ENCODE data around the gene SLFN5. TPM values are rescaled to one million over a fixed set of nuclear protein-coding genes. Genes with fewer than 3 reads are reported as not detected.
"Not testable (repeated sequence)": the region's sequence is repeated elsewhere in the genome, so short reads cannot be mapped to it uniquely, and the experiment has no call there.

The SLFN5 gene
- polyA plus RNA-seq, 1 experiment = 32.6 TPM

DNA sequence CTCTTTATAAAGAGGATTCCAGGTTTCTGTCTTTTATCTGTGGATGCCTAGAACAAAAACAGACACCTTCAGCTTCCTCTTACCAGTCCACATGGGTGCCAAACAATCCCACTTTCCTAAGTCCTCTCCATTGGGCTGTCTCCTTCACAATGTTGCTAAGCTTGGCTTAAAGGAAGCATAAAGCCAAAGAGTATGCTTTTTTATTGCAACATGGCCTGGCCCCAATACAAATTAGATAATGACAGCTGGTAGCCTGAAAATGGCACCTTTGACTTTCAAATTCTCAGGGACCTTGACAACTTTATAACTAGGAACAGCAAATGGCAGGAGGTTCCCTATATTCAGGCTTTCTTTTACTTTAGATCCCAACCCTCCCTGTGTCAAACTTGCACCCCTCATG lies 55.8 kb downstream of the SLFN5 start:
- no peaks in the 10 kb centered on the region for H3K27me3 ChIP-seq (ENCODE audit: control insufficient read depth, insufficient read depth, low read length)
- TF ChIP-seq, protein P1, sequence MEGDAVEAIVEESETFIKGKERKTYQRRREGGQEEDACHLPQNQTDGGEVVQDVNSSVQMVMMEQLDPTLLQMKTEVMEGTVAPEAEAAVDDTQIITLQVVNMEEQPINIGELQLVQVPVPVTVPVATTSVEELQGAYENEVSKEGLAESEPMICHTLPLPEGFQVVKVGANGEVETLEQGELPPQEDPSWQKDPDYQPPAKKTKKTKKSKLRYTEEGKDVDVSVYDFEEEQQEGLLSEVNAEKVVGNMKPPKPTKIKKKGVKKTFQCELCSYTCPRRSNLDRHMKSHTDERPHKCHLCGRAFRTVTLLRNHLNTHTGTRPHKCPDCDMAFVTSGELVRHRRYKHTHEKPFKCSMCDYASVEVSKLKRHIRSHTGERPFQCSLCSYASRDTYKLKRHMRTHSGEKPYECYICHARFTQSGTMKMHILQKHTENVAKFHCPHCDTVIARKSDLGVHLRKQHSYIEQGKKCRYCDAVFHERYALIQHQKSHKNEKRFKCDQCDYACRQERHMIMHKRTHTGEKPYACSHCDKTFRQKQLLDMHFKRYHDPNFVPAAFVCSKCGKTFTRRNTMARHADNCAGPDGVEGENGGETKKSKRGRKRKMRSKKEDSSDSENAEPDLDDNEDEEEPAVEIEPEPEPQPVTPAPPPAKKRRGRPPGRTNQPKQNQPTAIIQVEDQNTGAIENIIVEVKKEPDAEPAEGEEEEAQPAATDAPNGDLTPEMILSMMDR (IDR thresholded peaks at IDR 0.05; ENCODE audit: insufficient read depth, low read depth, low read length) = no peak
- H3K36me3 ChIP-seq (ENCODE audit: control insufficient read depth, insufficient read depth, low read length) = no peaks in the 10 kb centered on the region
- no peak overlapping the region for H3K4me3 ChIP-seq (ENCODE audit: low read depth, low read length)
- CTCF ChIA-PET = interaction anchor here (0.9 to 1.5 kb wide), 3 partner anchors 9 to 14 kb away, joined by 3 to 5 read pairs (median 4); no protein-coding TSS in a partner anchor
- DNase-seq (ENCODE audit: low read depth) = no peak
- POLR2A ChIA-PET = no interaction called here

DNA sequence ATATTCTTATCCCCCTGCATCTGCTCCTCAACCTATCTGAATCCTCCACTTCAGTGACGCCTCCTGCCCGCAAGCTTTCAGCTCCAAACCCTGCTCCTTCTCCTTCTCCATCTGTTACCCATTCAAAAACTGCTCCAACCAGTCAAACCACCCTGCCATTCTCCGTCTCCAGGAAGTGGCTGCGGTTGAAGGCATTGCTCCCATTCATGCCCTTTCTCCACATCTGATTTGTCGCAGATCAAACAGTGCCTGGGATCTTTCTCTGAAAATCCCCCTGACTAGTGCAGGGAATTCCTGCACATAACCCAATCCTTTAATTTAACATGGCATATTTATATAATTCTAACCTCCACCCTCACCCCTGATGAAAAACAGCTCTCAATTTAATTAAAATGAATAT lies 56.3 kb downstream of the SLFN5 start:
- TF ChIP-seq, protein P1 (IDR thresholded peaks at IDR 0.05; ENCODE audit: insufficient read depth, low read depth, low read length) = no peak
- ChIA-PET POLR2A (no interaction called here), CTCF (interaction anchor here (0.9 to 6.5 kb wide), 3 partner anchors 9 to 13 kb away, joined by 3 to 34 read pairs (median 4); no protein-coding TSS in a partner anchor)
- H3K27me3 ChIP-seq (ENCODE audit: control insufficient read depth, insufficient read depth, low read length) = no peaks in the 10 kb centered on the region
- no peak for DNase-seq (ENCODE audit: low read depth)
- no peaks in the 10 kb centered on the region for H3K36me3 ChIP-seq (ENCODE audit: control insufficient read depth, insufficient read depth, low read length)
- no peak overlapping the region for H3K4me3 ChIP-seq (ENCODE audit: low read depth, low read length)

DNA sequence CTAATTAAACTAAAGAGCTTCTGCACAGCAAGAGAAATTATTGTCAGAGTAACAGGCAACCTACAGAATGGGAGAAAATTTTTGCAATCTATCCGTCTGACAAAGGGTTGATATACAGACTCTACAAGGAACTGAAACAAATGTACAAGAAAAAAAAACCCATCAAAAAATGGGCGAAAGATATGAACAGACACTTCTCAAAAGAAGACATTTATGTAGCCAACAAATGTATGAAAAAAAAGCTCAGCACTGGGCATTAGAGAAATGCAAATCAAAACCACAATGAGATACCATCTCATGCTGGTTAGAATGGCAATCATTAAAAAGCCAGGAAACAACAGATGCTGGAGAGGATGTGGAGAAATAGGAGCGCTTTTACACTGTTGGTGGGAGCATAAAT lies 66.5 kb downstream of the SLFN5 start:
- POLR2A ChIA-PET; DNase-seq (ENCODE audit: low read depth); H3K27me3 ChIP-seq (ENCODE audit: control insufficient read depth, insufficient read depth, low read length); H3K4me3 ChIP-seq (ENCODE audit: low read depth, low read length); H3K36me3 ChIP-seq (ENCODE audit: control insufficient read depth, insufficient read depth, low read length): not testable (repeated sequence)
- CTCF ChIA-PET = interaction anchor here (0.6 to 7.7 kb wide), 2 partner anchors 159 to 227 kb away, joined by 6 to 195 read pairs; partner anchors contain the start of gene SLFN12L

DNA sequence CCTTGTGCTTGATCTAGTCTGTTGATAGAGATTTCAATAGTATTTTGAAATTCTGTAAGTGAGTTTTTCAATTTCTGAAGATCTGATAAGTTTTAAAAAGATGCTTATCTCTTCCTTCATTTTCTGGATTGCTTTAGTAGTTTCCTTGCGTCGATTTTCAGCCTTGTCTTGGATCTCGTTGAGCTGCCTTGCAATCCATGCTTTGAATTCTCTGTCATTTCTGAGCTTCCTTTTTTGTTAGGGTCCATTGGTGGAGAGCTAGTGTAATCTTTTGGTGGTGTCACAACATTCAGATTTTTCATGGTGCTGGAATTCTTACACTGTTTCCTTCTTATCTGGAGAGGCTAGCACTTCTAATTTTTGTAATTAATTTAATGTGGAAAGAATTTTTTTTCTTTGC lies 69.5 kb downstream of the SLFN5 start:
- POLR2A ChIA-PET = no interaction called here
- Histone ChIP-seq H3K36me3 (ENCODE audit: control insufficient read depth, insufficient read depth, low read length) (no peaks in the 10 kb centered on the region), H3K27me3 (ENCODE audit: control insufficient read depth, insufficient read depth, low read length) (0 out of 2 replicates have a peak, but pooled peaks cover 2% of the 10 kb centered on the region), H3K4me3 (ENCODE audit: low read depth, low read length) (no peak overlapping the region)
- TF ChIP-seq, protein P1 (IDR thresholded peaks at IDR 0.05; ENCODE audit: insufficient read depth, low read depth, low read length) = no peak
- DNase-seq (ENCODE audit: low read depth) = no peak
- CTCF ChIA-PET = interaction anchor here (0.7 to 7.7 kb wide), 20 partner anchors 10 to 451 kb away, joined by 3 to 195 read pairs (median 4); partner anchors contain the start of genes PEX12 and SLFN12L

DNA sequence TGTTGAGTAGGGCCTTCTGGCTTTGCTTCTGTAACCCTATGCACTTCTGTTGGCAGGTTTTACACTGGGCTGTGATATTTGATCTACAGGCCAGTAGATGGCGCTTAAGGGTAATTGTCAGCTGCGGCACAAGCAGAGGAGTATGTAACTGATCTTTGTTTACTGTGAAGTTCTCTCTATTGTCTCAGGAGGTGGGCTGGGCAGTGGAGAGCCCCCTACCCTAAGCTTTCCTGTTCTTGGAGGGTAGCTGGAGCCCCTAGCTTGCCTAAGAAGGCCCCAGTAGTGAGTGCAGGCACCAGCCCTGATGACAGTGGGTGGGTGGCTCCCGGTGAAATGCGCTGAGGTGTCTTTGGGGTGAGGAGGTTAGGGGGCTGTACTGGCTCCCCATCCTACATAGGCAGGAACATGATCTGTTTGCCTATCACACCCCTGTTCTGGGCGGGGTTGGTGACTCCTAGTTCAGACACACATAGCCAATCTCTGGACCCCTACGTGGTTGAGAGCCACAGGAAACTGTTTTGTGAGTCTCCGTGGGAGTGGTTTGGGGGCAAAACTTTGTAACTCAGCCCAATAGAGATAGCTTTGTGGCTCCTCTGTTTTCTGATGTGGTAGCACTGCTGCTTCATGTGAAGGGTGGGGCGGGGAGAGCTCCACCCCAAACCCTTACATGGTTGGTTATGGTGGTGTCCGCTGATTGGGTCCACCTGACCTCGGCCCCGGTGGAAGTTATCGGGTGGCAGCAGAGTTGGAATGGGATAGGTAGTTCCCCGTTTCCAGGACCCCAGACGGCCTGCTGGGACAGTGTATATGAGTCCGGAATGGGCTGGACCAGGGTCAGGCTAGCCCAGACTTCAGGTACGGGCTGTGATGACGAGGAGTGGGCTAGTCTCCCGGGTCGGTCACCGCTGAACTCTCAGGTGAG lies 70.2 kb downstream of the SLFN5 start:
- TF ChIP-seq, protein P1 (IDR thresholded peaks at IDR 0.05; ENCODE audit: insufficient read depth, low read depth, low read length) = peak; percentile 79
- Histone ChIP-seq H3K27me3 (ENCODE audit: control insufficient read depth, insufficient read depth, low read length) (peaks cover 2% of the 10 kb centered on the region; the same call in 1 of the 2 replicates), H3K36me3 (ENCODE audit: control insufficient read depth, insufficient read depth, low read length) (no peaks in the 10 kb centered on the region), H3K4me3 (ENCODE audit: low read depth, low read length) (no peak overlapping the region)
- DNase-seq (ENCODE audit: low read depth) = no peak
- CTCF ChIA-PET = interaction anchor here (0.6 to 7.7 kb wide), 29 partner anchors 11 to 994 kb away, joined by 3 to 195 read pairs (median 3); partner anchors contain the start of genes CCL8, PEX12 and SLFN12L
- POLR2A ChIA-PET = no interaction called here
